ENCODE data around the gene ASMT. TPM values are rescaled to one million over a fixed set of nuclear protein-coding genes. Genes with fewer than 3 reads are reported as not detected.
A peak's percentile ranks its signal among the peaks of the same experiment; 100 is the strongest.
"Not testable (repeated sequence)": the region's sequence is repeated elsewhere in the genome, so short reads cannot be mapped to it uniquely, and the experiment has no call there.

ASMT gene
- under 1 TPM in 1 of 4 donors, not detected in 3; 0.68 TPM for total RNA-seq

GRCh38 chrX:1614927-1615326 lies at the start of gene ASMT:
ASMT (plus strand) TSS chrX:1615059; CDS start chrX:1615200, 141 bp downstream.
- no peak for TF ChIP-seq POLR2AphosphoS5 (IDR thresholded peaks at IDR 0.05)
- no peak for TF ChIP-seq EP300 (IDR thresholded peaks at IDR 0.05)
- no peak for TF ChIP-seq CTCF (IDR thresholded peaks at IDR 0.05)
- no peak for TF ChIP-seq POLR2A (IDR thresholded peaks at IDR 0.05)
- 79% methylated on average over 12 of the region's 17 CpGs for WGBS
- Histone ChIP-seq H3K36me3 (no peaks in the 10 kb centered on the region), H3K4me3 (no peak within 1 kb of the TSS), H3K27ac (no peak within 1 kb of the TSS), H3K4me1 (no peaks in the 10 kb centered on the region), H3K27me3 (no peaks in the 10 kb centered on the region), H3K9me3 (no peaks in the 10 kb centered on the region)
- DNase-seq (ENCODE audit: low spot score in 2 of 2) = no peak

- H3K9me3 ChIP-seq; H3K4me3 ChIP-seq; H3K27me3 ChIP-seq; H3K36me3 ChIP-seq; H3K27ac ChIP-seq; H3K4me1 ChIP-seq; DNase-seq (ENCODE audit: low spot score in 2 of 2): not testable (repeated sequence)
- 93% methylated on average over 17 of the region's 19 CpGs for WGBS
Observed at GRCh38 chrX:1574181-1574580, 40.7 kb upstream of the ASMT start.

DNA sequence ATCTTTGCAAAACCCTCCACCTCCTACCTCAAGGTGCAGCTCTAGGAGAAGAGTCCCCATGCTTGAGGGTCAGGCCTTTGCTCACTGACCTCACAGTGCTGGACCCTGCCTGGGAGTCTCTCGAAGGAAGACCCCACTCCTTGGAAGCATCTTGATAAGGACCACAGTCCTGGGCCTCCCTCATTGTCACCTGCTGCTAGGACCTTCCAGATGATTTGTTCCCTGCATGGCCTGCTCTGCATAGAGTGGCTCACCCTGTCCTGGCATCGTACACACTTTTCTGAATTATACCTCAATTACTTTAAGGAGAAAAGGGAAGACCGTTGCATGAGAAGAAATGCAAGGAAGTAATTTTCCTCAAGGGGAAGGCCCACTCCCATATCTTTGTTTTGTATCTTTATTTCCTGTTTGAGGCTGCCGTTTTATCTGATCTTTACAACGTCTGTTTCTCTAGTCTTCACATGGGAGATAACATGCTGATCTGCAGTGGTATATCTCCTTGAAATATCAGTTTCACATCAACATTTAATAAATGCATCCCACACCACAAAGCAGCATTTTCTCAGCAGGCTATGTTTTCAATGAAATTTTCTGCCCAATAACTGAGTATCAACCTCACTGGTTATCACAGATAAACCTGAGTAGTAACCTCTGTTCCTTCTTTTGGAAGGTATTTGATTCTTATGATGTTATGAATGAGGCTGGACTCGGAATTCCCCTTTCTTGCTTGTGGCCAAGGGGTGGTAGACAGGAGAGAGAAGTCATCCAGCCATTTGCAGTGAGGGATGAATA lies 38.5 kb upstream of the ASMT start:
- no peak for TF ChIP-seq POLR2A (IDR thresholded peaks at IDR 0.05)
- H3K4me3 ChIP-seq = no peak overlapping the region
- H3K27ac ChIP-seq = no peak overlapping the region
- WGBS = 57% methylated on average over 6 of the region's 6 CpGs
- no peaks in the 10 kb centered on the region for H3K27me3 ChIP-seq
- H3K9me3 ChIP-seq = no peaks in the 10 kb centered on the region
- no peak for DNase-seq (ENCODE audit: low spot score in 2 of 2)
- no peaks in the 10 kb centered on the region for H3K4me1 ChIP-seq
- H3K36me3 ChIP-seq = no peaks in the 10 kb centered on the region

- Histone ChIP-seq H3K9me3 (no peaks in the 10 kb centered on the region), H3K27ac (no peak overlapping the region), H3K4me1 (no peaks in the 10 kb centered on the region), H3K4me3 (no peak overlapping the region), H3K27me3 (no peaks in the 10 kb centered on the region), H3K36me3 (no peaks in the 10 kb centered on the region)
- WGBS = 56% methylated on average over 2 of the region's 2 CpGs
- DNase-seq (ENCODE audit: low spot score in 2 of 2) = no peak
- no peak for TF ChIP-seq POLR2AphosphoS5 (IDR thresholded peaks at IDR 0.05)
- no peak for TF ChIP-seq POLR2A (IDR thresholded peaks at IDR 0.05)
- no peak for TF ChIP-seq CTCF (IDR thresholded peaks at IDR 0.05)
- TF ChIP-seq EP300 (IDR thresholded peaks at IDR 0.05) = no peak
Observed at GRCh38 chrX:1577845-1578244, 37.0 kb upstream of the ASMT start.

- H3K4me3 ChIP-seq = no peak overlapping the region
- no peaks in the 10 kb centered on the region for H3K9me3 ChIP-seq
- DNase-seq (ENCODE audit: low spot score in 2 of 2) = no peak
- H3K4me1 ChIP-seq = no peaks in the 10 kb centered on the region
- H3K27me3 ChIP-seq = no peaks in the 10 kb centered on the region
- H3K36me3 ChIP-seq = no peaks in the 10 kb centered on the region
- H3K27ac ChIP-seq = no peak overlapping the region
- WGBS = 68% methylated on average over 6 of the region's 6 CpGs
- TF ChIP-seq POLR2AphosphoS5 (IDR thresholded peaks at IDR 0.05) (no peak), EP300 (IDR thresholded peaks at IDR 0.05) (no peak), CTCF (IDR thresholded peaks at IDR 0.05) (no peak), POLR2A (IDR thresholded peaks at IDR 0.05) (no peak)
Observed at GRCh38 chrX:1578511-1579173, 36.2 kb upstream of the ASMT start.

DNA sequence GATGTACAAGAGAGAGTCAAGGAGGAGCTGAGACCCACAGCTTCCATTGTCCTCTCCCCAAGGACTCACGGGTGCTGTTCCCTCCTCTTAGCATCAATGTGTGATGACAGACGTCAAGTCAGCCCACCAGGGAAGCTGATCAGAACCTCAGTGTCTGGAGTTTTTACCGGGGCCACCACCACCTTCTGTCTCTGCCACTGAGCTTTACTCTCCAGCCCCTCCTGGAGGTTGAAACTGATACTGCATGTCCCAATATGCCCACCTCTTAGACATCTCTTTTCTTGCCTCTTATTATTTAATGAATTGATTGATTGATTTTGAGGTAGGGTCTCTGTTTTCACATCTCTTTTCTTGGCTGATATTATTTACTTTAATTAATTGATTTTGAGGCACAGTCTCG lies 33.7 kb upstream of the ASMT start:
- 30% methylated on average over 4 of the region's 4 CpGs for WGBS
- no peak for DNase-seq (ENCODE audit: low spot score in 2 of 2)
- no peaks in the 10 kb centered on the region for H3K9me3 ChIP-seq

More for the DNA sequence above, 33.7 kb upstream of the ASMT start:
- H3K4me3 ChIP-seq = no peak overlapping the region
- TF ChIP-seq POLR2A (IDR thresholded peaks at IDR 0.05) (no peak), CTCF (IDR thresholded peaks at IDR 0.05) (peak; percentile 43 to 79)
- H3K27me3 ChIP-seq = no peaks in the 10 kb centered on the region
- H3K36me3 ChIP-seq = no peaks in the 10 kb centered on the region
- no peaks in the 10 kb centered on the region for H3K4me1 ChIP-seq
- H3K27ac ChIP-seq = no peak overlapping the region
